Choroid plexus epithelial cell (primary cell): ENCODE results near the gene PARD3.

ENCODE experiments used
- DNase-seq: peaks from one replicate; pipeline ENCODE4 v3.0.0-alpha.2; 2010; ENCODE audit warnings: low read depth
- H3K4me3 ChIP-seq: 2 replicates; pipeline ENCODE4 v1.5.1; 2011; ENCODE audit warnings: low read depth, mild to moderate bottlenecking, control low read depth, low read length, moderate library complexity
- CTCF ChIP-seq: conservative IDR thresholded peaks from 2 replicates; pipeline ENCODE4 v1.5.1; 2011; ENCODE audit warnings: low read depth, mild to moderate bottlenecking, control low read depth, inconsistent platforms, low read length, moderate library complexity

Gene PARD3

GRCh38 chr10:34143466-34143865, 671.6 kb downstream of the PARD3 start:
- TF ChIP-seq CTCF, result no peak
- no peak for DNase-seq

GRCh38 chr10:34141032-34141680, 673.9 kb downstream of the PARD3 start:
- H3K4me3 ChIP-seq, result no peak overlapping the region
- DNase-seq, result no peak
- no peak for TF ChIP-seq CTCF

More at GRCh38 chr10:34143466-34143865, 671.6 kb downstream of the PARD3 start:
- no peak overlapping the region for H3K4me3 ChIP-seq

GRCh38 chr10:34139559-34139958, 675.5 kb downstream of the PARD3 start:
- TF ChIP-seq CTCF, result no peak
- H3K4me3 ChIP-seq, result no peak overlapping the region
- peak; percentile 68 for DNase-seq

GRCh38 chr10:34137955-34138354, 677.1 kb downstream of the PARD3 start:
- DNase-seq, result no peak
- no peak overlapping the region for H3K4me3 ChIP-seq
- TF ChIP-seq CTCF, result no peak

- DNase-seq, result no peak
- no peak overlapping the region for H3K4me3 ChIP-seq
- TF ChIP-seq CTCF, result no peak
These were observed 677.9 kb downstream of the PARD3 start for GRCh38 chr10:34137201-34137600.

GRCh38 chr10:34135515-34135914, 679.6 kb downstream of the PARD3 start:
- no peak for DNase-seq
- H3K4me3 ChIP-seq, result no peak overlapping the region
- TF ChIP-seq CTCF, result no peak

- no peak overlapping the region for H3K4me3 ChIP-seq
- no peak for TF ChIP-seq CTCF
- no peak for DNase-seq
These were observed 680.5 kb downstream of the PARD3 start for GRCh38 chr10:34134602-34135001.
